GM18909 (cell line): Measurements from ENCODE around the gene ARHGAP23.

Experiments used
- ATAC-seq: cut with Tn5 transposase; IDR thresholded peaks from one replicate; pipeline ENCODE4 v1.9.1; 2021; ENCODE audit warnings: mild to moderate bottlenecking; ENCODE audit not compliant: unreplicated experiment, poor library complexity

Gene ARHGAP23

GRCh38 chr17:38542286-38542685, 114.0 kb downstream of the ARHGAP23 start:
- no peak for ATAC-seq

DNA sequence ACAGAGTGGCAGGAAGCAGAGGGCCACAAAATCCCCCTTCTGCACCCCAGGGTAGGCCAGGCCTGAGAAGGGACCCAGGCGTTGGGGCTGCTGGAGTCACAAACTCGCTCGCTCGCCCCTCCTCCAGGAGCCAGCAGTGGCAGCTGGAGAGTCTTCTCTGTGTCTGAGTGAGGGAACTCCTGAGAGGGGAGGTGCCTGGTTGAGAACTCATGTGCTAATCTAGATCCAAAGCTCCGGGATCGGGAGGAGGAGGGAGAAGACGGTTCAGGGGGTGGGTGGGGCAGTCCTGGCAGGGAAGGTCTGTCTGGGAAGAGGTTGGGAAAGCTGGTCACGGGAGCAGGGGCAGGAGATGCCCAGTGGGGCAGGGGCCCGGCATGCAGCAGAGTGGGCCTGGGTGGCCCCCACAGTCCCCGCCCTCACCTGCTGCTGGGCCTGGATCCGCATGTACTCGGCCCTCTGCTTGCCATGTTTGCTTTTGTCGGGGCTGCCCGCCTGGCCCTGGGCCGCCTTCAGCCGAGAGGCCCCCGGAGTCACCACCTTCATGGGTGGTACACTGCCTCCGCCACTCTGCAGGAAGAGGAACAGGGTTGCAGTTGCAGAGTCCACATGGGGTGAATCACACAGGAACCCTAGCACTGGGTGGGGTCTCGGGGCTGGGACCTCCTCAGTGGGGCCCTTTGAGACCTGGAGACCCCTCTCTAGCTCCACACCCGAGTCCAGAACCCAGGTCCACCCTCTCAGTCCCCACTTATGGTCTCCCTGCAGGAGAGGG, 115.3 kb downstream of the ARHGAP23 start:
- no peak for ATAC-seq

DNA sequence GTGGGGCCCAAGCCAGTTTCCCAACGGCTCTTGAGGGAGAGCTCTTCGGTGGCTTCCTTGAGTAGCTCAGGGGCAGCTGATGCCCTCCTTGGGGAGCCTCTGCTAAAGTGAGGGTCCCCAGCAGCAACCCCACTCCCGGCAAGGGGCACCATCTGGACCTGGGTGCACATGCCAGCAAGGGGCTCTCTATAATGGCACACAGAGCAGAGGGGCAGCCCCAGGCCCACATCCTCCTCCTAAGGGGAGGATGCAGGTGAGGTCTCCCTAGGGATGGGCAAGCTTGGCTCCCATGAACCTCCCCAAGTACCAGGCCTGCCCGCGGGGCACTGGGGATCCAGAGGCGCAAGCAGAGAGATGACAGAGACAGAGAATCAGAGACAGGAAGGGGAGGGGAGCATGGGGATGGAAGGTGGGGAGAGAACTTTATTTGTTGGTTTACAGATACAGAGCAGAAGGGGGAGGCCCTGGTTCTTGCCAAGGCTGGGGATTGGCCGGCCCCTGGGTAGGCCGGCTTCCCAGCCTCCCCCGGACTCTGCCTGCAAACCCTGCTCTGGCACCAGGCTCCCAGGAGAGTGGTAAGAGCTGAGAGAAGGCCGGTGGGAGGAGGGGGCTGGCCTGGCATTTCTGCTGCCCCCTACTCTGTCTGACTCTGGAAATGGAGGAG, 116.0 kb downstream of the ARHGAP23 start:
- ATAC-seq: no peak

GRCh38 chr17:38544839-38545209, 116.6 kb downstream of the ARHGAP23 start:
- no peak for ATAC-seq

- ATAC-seq: no peak
Observed at GRCh38 chr17:38545531-38546225, 117.4 kb downstream of the ARHGAP23 start.

- ATAC-seq: no peak
Observed at GRCh38 chr17:38546396-38546795, 118.1 kb downstream of the ARHGAP23 start.

DNA sequence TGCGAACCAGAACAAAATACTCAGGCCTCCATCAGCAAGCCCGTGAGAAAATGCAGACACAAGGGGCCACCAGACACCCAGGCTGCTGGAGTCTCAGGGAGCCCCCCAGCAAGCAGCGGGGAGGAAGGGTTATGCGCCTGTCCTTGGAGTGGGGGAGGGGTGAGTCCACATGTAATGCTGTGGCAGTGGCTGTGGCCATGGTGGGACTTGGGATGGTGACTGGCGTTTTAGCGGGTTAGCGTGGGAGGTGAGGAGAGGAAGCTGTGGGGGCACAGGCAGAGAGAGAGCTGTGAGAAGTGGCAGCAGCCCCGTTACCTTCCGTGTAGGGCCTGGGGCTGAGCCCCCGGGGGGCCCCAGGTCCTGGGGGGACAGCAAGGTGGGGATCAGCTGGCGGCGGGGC, 119.2 kb downstream of the ARHGAP23 start:
- ATAC-seq: no peak

DNA sequence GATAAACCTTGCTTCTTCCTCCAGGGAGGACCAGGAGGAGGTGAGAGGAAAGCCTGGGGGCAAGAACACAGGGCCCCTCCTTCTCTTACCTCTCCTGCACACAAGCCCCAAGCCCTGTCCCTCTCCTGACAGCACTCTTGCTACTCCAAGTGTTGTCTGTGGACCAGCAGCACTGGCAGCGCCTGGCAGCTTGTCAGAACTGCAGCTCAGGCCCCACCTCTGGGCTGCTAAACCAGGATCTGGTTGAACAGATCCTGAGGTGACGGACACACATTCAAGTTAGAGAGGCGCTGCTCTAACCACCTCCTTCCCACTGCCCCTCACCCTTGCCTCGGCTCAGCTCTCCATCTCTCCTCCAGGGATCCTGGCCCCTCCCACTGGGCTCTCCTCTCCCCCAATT, 121.0 kb downstream of the ARHGAP23 start:
- ATAC-seq: no peak

DNA sequence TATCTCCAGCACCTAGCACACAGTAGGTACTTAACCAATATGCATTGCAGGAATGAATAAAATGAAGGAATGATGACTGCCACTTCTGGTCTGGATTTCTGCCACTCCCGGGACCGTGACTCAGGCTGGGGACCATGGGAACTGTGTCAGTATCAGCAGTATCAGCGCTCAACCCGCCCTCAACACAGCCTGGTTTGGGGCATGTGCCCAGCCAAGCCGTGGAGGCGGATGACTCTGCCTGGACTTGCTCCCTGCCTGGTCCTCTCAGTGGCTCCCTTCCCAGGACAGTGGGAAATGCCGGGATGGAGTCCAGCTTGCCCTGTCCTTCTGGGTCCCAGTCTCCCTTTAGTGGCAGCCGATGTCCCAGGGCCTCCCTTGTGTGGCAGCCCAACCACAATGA, 122.4 kb downstream of the ARHGAP23 start:
- no peak for ATAC-seq

DNA sequence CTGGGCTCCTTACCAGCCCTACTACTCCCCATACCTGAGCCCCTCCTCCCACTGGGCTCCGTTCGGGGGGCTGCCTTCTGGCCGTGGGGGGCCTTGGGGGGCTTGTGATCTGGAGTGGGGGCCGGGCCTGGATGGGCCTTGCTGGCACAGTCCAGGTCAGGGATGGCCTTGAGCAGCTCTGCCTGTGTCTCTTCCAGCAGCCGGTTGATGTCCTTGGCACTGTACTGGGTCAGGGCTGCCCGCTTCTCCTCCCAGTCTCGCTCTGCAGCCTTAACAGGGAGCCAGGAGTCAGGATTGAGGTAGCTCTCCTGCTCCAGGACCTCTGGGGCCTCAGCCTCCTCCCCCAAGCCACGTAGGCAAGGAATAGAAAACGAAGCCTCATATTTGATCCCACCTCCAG, 122.9 kb downstream of the ARHGAP23 start:
- no peak for ATAC-seq

- ATAC-seq: no peak
Observed at GRCh38 chr17:38552343-38552742, 124.1 kb downstream of the ARHGAP23 start.

- no peak for ATAC-seq
Observed at GRCh38 chr17:38554430-38555350, 126.4 kb downstream of the ARHGAP23 start.

GRCh38 chr17:38556239-38556638, 128.0 kb downstream of the ARHGAP23 start:
- ATAC-seq: no peak

DNA sequence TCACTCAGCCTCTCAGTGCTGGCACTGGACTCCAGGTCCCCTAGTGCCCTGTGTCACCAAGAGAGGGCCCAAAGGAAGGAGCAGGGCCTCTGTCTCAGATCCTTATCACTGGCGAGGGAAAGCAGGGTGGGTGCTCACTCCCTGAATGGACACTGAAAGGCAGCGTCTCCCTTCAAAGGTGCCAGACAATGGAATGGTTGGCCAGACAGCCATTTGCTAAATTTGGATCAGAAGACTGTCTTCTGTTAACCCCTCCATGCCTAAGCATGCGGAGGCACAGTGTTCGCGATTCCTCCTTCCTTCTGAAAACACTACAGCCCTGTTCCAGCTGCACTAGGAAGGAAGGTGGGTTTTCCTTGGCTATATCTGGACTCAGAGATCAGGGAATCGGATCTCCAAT, 129.1 kb downstream of the ARHGAP23 start:
- no peak for ATAC-seq

GRCh38 chr17:38557836-38558727, 129.8 kb downstream of the ARHGAP23 start:
- peak; percentile 78 for ATAC-seq

GRCh38 chr17:38558728-38559050, 130.4 kb downstream of the ARHGAP23 start:
- no peak for ATAC-seq

DNA sequence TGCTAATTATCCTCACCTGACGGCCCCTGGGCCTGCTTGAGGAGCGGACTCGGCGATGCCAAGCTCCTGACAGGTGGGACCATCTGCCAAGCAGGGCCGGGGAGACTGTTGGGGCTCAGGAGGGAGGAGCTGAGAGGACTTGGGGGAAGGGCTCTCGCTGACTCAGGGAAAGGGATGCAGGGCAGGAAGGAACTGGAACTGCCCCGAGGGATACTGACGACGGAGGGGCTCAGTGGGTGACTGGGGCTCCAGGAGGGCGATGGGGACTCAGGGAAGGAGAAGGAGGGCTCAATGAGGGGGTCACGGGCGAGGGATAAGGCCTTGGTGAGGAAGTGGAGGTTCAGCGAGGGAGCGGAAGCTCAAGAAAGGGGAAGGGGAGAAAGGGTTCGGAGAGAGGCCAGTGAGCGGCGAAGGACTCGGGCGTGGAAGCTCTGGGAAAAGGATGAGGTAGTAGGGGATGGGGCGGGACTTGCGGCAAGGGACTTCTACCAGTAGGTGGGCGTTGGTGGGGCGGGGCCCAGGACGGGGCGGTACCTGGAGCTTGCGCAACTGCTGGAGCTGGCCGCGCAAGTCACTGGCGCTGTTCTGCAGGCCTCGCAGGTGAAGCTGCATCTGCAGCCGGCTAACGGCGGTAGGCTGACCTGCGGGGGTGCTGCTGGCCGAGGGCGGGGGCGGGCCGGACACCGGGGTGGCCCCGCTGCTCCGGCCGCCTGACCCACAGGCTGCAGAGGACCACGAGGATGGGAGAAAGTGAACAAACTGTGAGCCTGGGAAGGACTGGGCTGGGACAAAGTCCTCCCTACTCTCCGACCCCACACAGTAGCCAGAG, 131.0 kb downstream of the ARHGAP23 start:
- ATAC-seq: peak; percentile 67

GRCh38 chr17:38559880-38560230, 131.6 kb downstream of the ARHGAP23 start:
- ATAC-seq: no peak
